Retinal pigment epithelial cell (primary cell): Measurements from ENCODE around the gene NINJ2.

ENCODE experiments used
- DNase-seq: peaks from one replicate; pipeline ENCODE4 v3.0.0-alpha.2; 2010; ENCODE audit warnings: low read depth
- H3K4me3 ChIP-seq: 2 replicates; pipeline ENCODE4 v1.5.1; 2011; ENCODE audit warnings: mild to moderate bottlenecking, low read length, control low read depth, moderate library complexity
- CTCF ChIP-seq: conservative IDR thresholded peaks from 2 replicates; pipeline ENCODE4 v1.5.1; 2011; ENCODE audit warnings: low read depth, low read length, control low read depth, inconsistent platforms

NINJ2 gene

GRCh38 chr12:559208-559905 lies 103.9 kb downstream of the NINJ2 start:
- no peak for DNase-seq
- H3K4me3 ChIP-seq: no peak overlapping the region
- TF ChIP-seq CTCF: no peak

DNA sequence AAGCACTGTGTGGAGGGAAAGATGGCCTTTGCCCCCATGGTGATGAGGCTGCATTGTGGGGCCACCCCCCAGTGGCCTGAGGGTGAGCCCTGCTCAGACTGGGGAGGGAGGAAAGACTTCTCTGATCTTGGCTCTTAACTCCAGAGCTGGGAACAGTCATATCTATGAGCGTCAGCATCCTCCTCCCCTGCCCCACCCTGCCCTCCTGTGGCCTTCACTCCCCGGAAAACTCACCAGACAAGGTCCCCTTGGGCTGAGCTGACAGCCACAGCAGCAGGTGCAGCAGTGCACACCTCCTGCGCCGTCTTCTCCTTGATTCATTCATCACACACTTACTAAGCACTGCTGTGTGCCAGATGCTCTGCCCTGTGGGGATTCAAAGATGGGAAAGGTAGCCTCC lies 104.7 kb downstream of the NINJ2 start:
- no peak for TF ChIP-seq CTCF
- no peak for DNase-seq
- H3K4me3 ChIP-seq: no peak overlapping the region

GRCh38 chr12:556498-556897 lies 106.7 kb downstream of the NINJ2 start:
- no peak for TF ChIP-seq CTCF
- H3K4me3 ChIP-seq: no peak overlapping the region
- no peak for DNase-seq

GRCh38 chr12:554001-554285 lies 109.3 kb downstream of the NINJ2 start:
- H3K4me3 ChIP-seq: no peak overlapping the region
- no peak for DNase-seq
- no peak for TF ChIP-seq CTCF

DNA sequence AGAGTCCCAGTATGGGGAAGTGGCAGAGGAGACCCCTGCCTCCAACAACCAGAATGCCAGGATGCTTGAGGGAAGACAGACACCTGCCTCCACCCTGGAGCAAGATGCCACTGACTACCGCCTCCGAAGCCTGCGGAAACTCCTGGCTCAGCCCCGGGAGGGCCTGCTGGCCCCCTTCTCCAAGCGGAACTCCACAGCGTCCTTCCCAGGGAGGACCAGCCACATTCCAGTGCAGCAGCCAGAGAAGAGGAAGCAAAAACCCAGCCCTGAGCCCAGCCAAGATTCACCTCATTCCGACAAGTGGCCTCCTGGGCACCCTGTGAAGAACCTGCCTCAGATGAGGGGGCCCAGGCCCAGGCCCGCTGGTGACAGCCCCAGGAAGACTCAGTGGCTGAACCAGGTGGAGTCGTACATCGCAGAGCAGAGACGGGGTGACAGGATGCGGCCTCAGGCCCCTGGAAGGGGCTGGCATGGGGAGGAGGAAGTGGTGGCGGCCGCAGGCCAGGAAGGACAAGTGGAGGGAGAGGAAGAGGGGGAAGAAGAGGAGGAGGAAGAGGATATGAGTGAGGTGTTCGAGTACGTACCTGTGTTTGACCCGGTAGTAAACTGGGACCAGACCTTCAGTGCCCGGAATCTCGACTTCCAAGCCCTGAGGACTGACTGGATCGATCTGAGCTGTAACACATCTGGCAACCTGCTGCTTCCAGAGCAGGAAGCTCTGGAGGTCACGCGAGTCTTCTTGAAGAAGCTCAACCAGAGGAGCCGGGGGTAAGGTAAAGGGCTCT lies 109.8 kb downstream of the NINJ2 start:
- H3K4me3 ChIP-seq: no peak overlapping the region
- no peak for DNase-seq

GRCh38 chr12:552466-552865 lies 110.8 kb downstream of the NINJ2 start:
- no peak for DNase-seq
- no peak for TF ChIP-seq CTCF
- H3K4me3 ChIP-seq: no peak overlapping the region

More for the DNA sequence above, 109.8 kb downstream of the NINJ2 start:
- no peak for TF ChIP-seq CTCF
